Natural killer cell treated with Interleukin-12 subunit alpha and Interleukin-12 subunit beta and Interleukin-15 and Interleukin-18, amount 100 ng/mL, for 72 hours (primary cell): ENCODE data around the gene SMAD7. TPM values are rescaled to one million over a fixed set of nuclear protein-coding genes. Genes with fewer than 3 reads are reported as not detected.

Source experiments
- ATAC-seq, 2 donors: fragments of 150-1000 bp; cut with Tn5 transposase in 1 of 2; sonication (Bioruptor Pico), chemical (Tn5 transposase) in 1 of 2; 2 replicates each; pipeline ENCODE4 v1.10.0; 2021
- DNase-seq: peaks from one replicate; pipeline ENCODE4 v3.0.0; 2022; ENCODE audit warnings: low spot score
- H3K27ac Mint-ChIP-seq, 2 donors: 1 replicate in 1 of 2; 2 replicates in 1 of 2; pipeline ENCODE4 v1.8.0; 2022; ENCODE audit warnings: mixed read lengths in 2 of 2, mild to moderate bottlenecking in 1 of 2, moderate library complexity in 1 of 2
- H3K27me3 Mint-ChIP-seq, 2 donors: 1 replicate in 1 of 2; 2 replicates in 1 of 2; pipeline ENCODE4 v1.8.0; 2022; ENCODE audit warnings: mixed read lengths in 2 of 2
- H3K36me3 Mint-ChIP-seq: one replicate; pipeline ENCODE4 v1.8.0; 2022; ENCODE audit warnings: mixed read lengths
- H3K4me1 Mint-ChIP-seq, 2 donors: 1 replicate in 1 of 2; 2 replicates in 1 of 2; pipeline ENCODE4 v1.8.0; 2022; ENCODE audit warnings: low read depth in 2 of 2, mixed read lengths in 2 of 2, mild to moderate bottlenecking in 1 of 2
- H3K4me3 Mint-ChIP-seq: one replicate; pipeline ENCODE4 v1.8.0; 2022; ENCODE audit warnings: mixed read lengths
- H3K9me3 Mint-ChIP-seq: 2 replicates; pipeline ENCODE4 v1.8.0; 2022; ENCODE audit warnings: mixed read lengths
- total RNA-seq, 2 donors: library from RNA; stranded (reverse); gene quantifications; one replicate each; pipeline ENCODE4 v1.2.3, GENCODE V29; 2022

The SMAD7 gene
- total RNA-seq, 2 donors from 2014 or later: 49.1 to 85.8 TPM

- Mint-ChIP-seq H3K36me3 (no peaks in the 10 kb centered on the region), H3K4me1 (peaks cover 7 to 16% of the 10 kb centered on the region in 2 donors), H3K27ac (no peak overlapping the region), H3K9me3 (no peaks in the 10 kb centered on the region), H3K4me3 (no peak overlapping the region), H3K27me3 (peaks cover 7 to 12% of the 10 kb centered on the region in 2 donors)
- ATAC-seq: no peak
- DNase-seq: no peak
Measured at GRCh38 chr18:48991319-48991660, 40.5 kb upstream of the SMAD7 start.

GRCh38 chr18:48990481-48991318, 39.9 kb upstream of the SMAD7 start:
- Mint-ChIP-seq H3K4me3 (no peak overlapping the region), H3K4me1 (peaks cover 7 to 16% of the 10 kb centered on the region in 2 donors), H3K27me3 (peaks cover 7 to 12% of the 10 kb centered on the region in 2 donors), H3K27ac (no peak overlapping the region), H3K36me3 (no peaks in the 10 kb centered on the region), H3K9me3 (no peaks in the 10 kb centered on the region)
- ATAC-seq (peak; percentile 11 to 16), DNase-seq (no peak)

DNA sequence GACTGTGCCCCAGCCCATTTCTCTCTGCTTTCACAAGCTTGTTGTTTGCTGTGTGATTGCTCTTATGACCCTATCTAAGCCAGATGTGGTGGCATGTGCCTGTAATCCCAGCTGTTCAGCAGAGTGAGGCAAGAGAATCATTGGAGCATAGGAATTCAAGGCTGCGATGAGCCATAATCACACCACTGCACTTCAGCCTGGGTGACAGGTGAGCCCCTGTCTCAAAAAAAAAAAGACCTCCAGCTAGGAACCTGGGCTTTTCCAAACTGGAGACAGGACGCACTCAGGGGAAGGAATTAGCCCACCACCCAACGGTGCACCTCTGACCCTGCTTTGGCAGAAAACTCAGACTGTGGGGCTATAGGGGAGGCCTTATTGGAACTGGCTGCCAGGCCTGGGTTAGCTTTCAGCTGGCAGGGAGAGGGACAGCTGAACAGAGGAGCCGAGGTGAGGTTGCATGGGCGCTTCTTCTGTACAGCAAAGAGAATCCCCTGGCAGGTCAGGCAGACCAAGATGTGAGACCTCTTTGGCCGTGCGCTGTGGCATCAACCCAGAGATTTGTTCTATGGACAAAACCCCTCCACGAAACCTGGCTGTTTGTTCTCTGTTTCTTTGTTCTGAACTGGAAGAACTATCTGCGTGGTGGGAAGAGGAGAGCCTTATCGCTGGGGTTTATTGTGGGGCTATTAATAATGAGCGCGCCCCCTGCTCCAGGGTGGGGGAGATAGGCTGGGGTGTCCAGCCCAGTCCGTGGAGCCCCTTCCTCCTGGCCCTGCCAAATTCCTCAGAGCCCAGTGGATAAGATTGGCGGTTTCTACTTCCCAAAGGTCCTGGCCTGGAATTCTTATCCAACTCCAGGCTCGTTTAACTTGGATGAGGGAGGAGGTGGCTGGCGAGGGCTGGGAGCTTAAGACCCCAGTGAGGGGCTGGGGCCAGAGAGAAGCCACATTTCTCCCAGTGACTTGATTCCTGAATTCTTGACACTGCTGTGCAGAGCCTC, 38.8 kb upstream of the SMAD7 start:
- Mint-ChIP-seq H3K4me3 (no peak overlapping the region), H3K4me1 (peaks cover 7 to 16% of the 10 kb centered on the region in 2 donors), H3K27me3 (peaks cover 7 to 12% of the 10 kb centered on the region in 2 donors), H3K36me3 (no peaks in the 10 kb centered on the region), H3K9me3 (no peaks in the 10 kb centered on the region), H3K27ac (no peak overlapping the region)
- ATAC-seq (no peak), DNase-seq (no peak)

GRCh38 chr18:48988508-48989303, 37.9 kb upstream of the SMAD7 start:
- peaks cover 7 to 12% of the 10 kb centered on the region in 2 donors for H3K27me3 Mint-ChIP-seq
- peaks cover 7 to 16% of the 10 kb centered on the region in 2 donors for H3K4me1 Mint-ChIP-seq
- H3K27ac Mint-ChIP-seq: no peak overlapping the region
- H3K9me3 Mint-ChIP-seq: no peaks in the 10 kb centered on the region
- DNase-seq (no peak), ATAC-seq (no peak)
- no peaks in the 10 kb centered on the region for H3K36me3 Mint-ChIP-seq
- no peak overlapping the region for H3K4me3 Mint-ChIP-seq

DNA sequence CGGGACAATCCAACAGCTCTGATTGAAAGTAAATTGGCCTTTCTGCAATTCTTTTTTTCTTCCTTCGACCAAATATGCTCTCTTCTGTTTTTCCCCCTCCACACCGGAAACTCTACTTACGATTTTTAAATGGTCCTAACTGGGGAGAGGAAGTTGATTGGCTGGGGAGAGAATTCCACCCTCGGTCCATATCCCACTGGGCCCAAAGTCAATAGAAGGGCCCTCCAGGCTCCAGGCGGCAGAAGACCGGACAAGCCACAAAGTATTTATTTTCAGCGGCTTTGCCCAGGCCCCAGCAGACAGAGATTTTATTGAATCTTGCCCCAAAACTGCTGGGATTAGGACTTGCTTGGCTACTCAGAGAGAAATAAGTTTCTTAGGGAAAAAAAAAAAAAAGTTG, 37.1 kb upstream of the SMAD7 start:
- ATAC-seq: no peak
- Mint-ChIP-seq H3K36me3 (no peaks in the 10 kb centered on the region), H3K27ac (no peak overlapping the region), H3K4me3 (no peak overlapping the region), H3K4me1 (peaks cover 7 to 11% of the 10 kb centered on the region in 2 donors), H3K9me3 (no peaks in the 10 kb centered on the region), H3K27me3 (peaks cover 4% of the 10 kb centered on the region in 2 donors)
- no peak for DNase-seq

DNA sequence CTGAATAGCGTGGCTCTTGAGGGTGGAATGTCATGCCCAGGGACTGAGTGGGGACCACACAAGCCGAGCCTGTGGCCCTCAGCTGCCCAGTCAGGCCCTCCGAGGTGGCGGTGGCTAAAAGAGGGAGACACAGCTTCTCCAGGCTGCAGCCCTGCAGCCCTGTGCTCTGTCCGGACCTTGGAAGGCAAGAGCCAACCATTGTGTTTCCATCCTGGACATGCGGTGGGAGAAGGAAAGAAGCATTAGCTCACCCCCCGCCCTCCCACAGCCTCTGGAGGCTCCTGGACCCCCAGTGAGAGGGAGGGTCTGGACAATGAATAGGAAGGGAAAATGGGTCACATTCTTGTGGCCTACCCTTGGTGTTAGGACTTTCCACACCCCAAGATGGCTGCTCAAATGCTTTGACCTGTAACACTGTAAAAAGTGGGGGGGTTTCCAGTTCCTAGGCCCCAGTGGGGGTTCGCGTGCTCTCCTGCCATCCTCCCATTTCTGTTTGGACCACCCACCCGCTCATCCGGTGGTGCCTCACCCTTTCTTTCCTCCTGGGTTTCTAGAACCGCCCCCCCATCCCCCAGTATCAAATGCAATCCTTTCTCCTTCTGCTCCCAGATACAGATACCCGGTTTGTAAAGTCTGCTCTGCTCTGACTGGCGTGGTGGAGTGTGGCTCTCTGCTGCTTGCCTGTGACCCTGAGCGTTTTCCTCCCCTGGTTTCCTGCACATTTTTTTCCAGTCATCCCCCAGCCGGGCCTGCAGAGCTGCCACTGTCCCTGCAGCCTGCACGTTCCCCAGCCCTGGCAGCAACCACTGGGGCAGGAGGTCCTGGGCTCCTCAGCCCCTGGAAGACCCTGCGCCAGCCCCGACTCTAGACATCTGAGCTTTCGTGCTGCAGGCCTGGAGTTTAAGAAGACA, 36.3 kb upstream of the SMAD7 start:
- Mint-ChIP-seq H3K27me3 (peaks cover 5 to 6% of the 10 kb centered on the region in 2 donors), H3K4me3 (no peak overlapping the region), H3K27ac (no peak overlapping the region), H3K9me3 (no peaks in the 10 kb centered on the region), H3K36me3 (no peaks in the 10 kb centered on the region), H3K4me1 (peaks cover 9 to 12% of the 10 kb centered on the region in 2 donors)
- DNase-seq (no peak), ATAC-seq (no peak)

GRCh38 chr18:48985161-48985560, 34.4 kb upstream of the SMAD7 start:
- DNase-seq (no peak), ATAC-seq (no peak)
- no peaks in the 10 kb centered on the region for H3K9me3 Mint-ChIP-seq
- peaks cover 6 to 8% of the 10 kb centered on the region in 2 donors for H3K27me3 Mint-ChIP-seq
- H3K4me1 Mint-ChIP-seq: peaks cover 8 to 12% of the 10 kb centered on the region in 2 donors
- H3K27ac Mint-ChIP-seq: no peak overlapping the region
- H3K4me3 Mint-ChIP-seq: no peak overlapping the region
- H3K36me3 Mint-ChIP-seq: no peaks in the 10 kb centered on the region

GRCh38 chr18:48983793-48984437, 33.1 kb upstream of the SMAD7 start:
- H3K27me3 Mint-ChIP-seq: peaks cover 8 to 10% of the 10 kb centered on the region in 2 donors

GRCh38 chr18:48982266-48982665, 31.5 kb upstream of the SMAD7 start:
- Mint-ChIP-seq H3K4me1 (peaks cover 17% of the 10 kb centered on the region in 2 donors), H3K9me3 (no peaks in the 10 kb centered on the region), H3K36me3 (no peaks in the 10 kb centered on the region), H3K27me3 (peaks cover 8 to 14% of the 10 kb centered on the region in 2 donors), H3K4me3 (no peak overlapping the region), H3K27ac (no peak overlapping the region)
- ATAC-seq: no peak
- no peak for DNase-seq

More at GRCh38 chr18:48983793-48984437, 33.1 kb upstream of the SMAD7 start:
- Mint-ChIP-seq H3K4me3 (no peak overlapping the region), H3K4me1 (peaks cover 17% of the 10 kb centered on the region in 2 donors), H3K9me3 (no peaks in the 10 kb centered on the region), H3K36me3 (no peaks in the 10 kb centered on the region), H3K27ac (no peak overlapping the region)
- ATAC-seq: no peak
- no peak for DNase-seq

DNA sequence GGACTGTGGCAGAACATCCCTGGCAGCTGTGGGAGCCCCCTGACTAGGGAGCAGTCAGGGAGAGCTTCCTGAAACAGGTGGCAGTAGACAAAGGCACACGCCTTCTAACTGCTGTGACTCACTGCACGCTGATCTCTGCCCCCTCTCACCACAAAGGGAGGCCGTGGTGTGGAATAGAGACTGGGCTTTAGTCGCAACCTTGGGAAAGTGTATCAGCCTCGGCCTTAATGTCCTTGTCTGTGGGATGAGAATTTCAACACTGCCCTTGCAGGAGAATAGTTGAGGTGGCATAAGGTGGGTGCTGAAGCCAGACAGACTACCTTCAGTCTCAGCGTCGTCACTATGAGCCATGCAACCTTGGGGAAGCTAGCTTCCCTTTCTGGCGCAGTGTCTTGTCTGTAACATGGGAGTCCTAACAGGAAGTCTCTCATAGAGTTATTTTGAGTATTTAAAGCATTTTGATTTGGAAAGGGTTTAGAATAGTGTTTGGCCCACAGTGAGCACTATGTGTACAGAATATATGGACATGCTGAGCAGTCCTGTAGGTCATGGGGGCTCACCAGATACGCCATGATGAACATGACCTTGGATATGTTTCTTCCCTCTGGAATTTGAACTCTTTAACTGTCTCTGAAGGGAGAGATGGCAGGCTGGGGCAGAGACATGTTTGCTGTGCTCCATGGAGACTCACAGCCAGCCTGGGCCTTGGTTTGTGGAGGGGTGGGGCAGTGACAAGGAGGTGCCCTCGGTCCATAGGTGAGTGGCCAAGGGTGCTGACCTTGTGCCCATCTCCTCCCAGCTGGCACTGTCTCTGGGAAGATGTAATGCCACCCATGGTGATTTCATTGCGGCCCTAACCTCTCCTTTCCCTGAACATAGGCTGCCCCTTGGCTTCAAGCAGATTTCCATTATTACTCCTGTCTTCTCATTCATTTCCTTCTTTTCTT, 29.5 kb upstream of the SMAD7 start:
- peak overlapping the region in 1 of 2 donors; percentile 39 for H3K27ac Mint-ChIP-seq

DNA sequence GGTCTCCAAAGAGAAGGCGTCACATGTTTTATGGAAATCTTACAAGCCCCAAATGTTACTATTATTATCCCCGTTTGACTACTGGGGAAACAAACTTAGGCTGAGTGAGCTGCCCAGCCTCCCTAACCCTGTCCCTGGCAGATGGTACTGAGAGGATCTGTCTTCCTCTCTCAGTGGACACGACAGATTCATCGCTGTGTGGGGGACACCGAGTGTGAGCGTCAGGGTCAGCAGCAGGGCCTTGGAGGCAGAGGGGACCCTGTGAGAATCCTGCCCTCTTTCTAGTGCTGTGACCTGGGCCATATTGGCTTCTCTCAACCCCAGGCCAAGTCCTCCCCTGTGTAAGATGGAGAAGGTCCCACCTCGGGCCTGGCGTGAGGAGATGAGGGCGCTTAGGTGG, 27.1 kb upstream of the SMAD7 start:
- DNase-seq: no peak
- no peaks in the 10 kb centered on the region for H3K9me3 Mint-ChIP-seq
- no peak for ATAC-seq
- H3K27ac Mint-ChIP-seq: peak overlapping the region in 1 of 2 donors; percentile 21
- H3K27me3 Mint-ChIP-seq: peaks cover 8 to 20% of the 10 kb centered on the region in 2 donors
- no peaks in the 10 kb centered on the region for H3K36me3 Mint-ChIP-seq
- peaks cover 26 to 28% of the 10 kb centered on the region in 2 donors for H3K4me1 Mint-ChIP-seq
- H3K4me3 Mint-ChIP-seq: no peak overlapping the region

More for the DNA sequence above, 29.5 kb upstream of the SMAD7 start:
- no peaks in the 10 kb centered on the region for H3K9me3 Mint-ChIP-seq
- peaks cover 23 to 27% of the 10 kb centered on the region in 2 donors for H3K4me1 Mint-ChIP-seq
- no peak for DNase-seq
- no peak overlapping the region for H3K4me3 Mint-ChIP-seq
- ATAC-seq: no peak
- H3K27me3 Mint-ChIP-seq: peaks cover 8 to 18% of the 10 kb centered on the region in 2 donors
- H3K36me3 Mint-ChIP-seq: no peaks in the 10 kb centered on the region
